HepG2 (cell line): Measurements from ENCODE around the gene PTEN. TPM values are rescaled to one million over a fixed set of nuclear protein-coding genes. Genes with fewer than 3 reads are reported as not detected.

Source experiments
- BRF2 ChIP-seq: sonication (generic); formaldehyde crosslinking; IDR thresholded peaks from 2 replicates; pipeline ENCODE4 v1.8.1; 2022; ENCODE audit warnings: mild to moderate bottlenecking, missing genetic modification reagents
- CSRNP1 ChIP-seq: sonication (generic); formaldehyde crosslinking; IDR thresholded peaks from 2 replicates; pipeline ENCODE4 v1.8.1; 2023; ENCODE audit warnings: mild to moderate bottlenecking, missing genetic modification reagents
- ETV6 ChIP-seq: sonication (generic); formaldehyde crosslinking; conservative IDR thresholded peaks from 2 replicates; pipeline ENCODE4 v1.4.0; 2020; ENCODE audit warnings: missing genetic modification reagents
- GABPB1 ChIP-seq: IDR thresholded peaks from 2 replicates; pipeline ENCODE4 v1.6.1; 2016; ENCODE audit warnings: mild to moderate bottlenecking, missing genetic modification reagents, moderate library complexity, missing compliant biosample characterization
- HNF4A ChIP-seq: sonication (generic); formaldehyde crosslinking; IDR thresholded peaks from 2 replicates; pipeline ENCODE4 v1.4.0; 2020; ENCODE audit warnings: missing genetic modification reagents
- JUN ChIP-seq: sonication (generic); formaldehyde crosslinking; IDR thresholded peaks from 2 replicates; pipeline ENCODE4 v1.4.0; 2020; ENCODE audit warnings: mild to moderate bottlenecking, missing genetic modification reagents
- LRRFIP1 ChIP-seq: sonication (generic); formaldehyde crosslinking; conservative IDR thresholded peaks from 2 replicates; pipeline ENCODE4 v1.4.0; 2020; ENCODE audit warnings: missing genetic modification reagents
- PRDM4 ChIP-seq: sonication (generic); formaldehyde crosslinking; IDR thresholded peaks from 2 replicates; pipeline ENCODE4 v1.9.0; 2021; ENCODE audit warnings: missing genetic modification reagents, borderline replicate concordance
- RARA ChIP-seq: IDR thresholded peaks from 2 replicates; pipeline ENCODE4 v1.6.1; 2016; ENCODE audit warnings: missing genetic modification reagents, missing compliant biosample characterization
- SAP130 ChIP-seq: IDR thresholded peaks from 2 replicates; pipeline ENCODE4 v1.6.1; 2016; ENCODE audit warnings: low read depth
- SRSF9 ChIP-seq: fragments of 200-400 bp; formaldehyde crosslinking; IDR thresholded peaks from 2 replicates; pipeline ENCODE4 v1.6.1; 2018; ENCODE audit warnings: borderline replicate concordance, mild to moderate bottlenecking, low read depth, low read length; ENCODE audit not compliant: insufficient read depth, poor library complexity, severe bottlenecking
- TEF ChIP-seq: sonication (generic); formaldehyde crosslinking; IDR thresholded peaks from 2 replicates; pipeline ENCODE4 v1.5.0; 2020; ENCODE audit warnings: missing genetic modification reagents
- ZNF24 ChIP-seq: fragments of 450-650 bp; IDR thresholded peaks from 2 replicates; pipeline ENCODE4 v1.6.1; 2017; ENCODE audit warnings: antibody characterized with exemption, mild to moderate bottlenecking
- ZNF432 ChIP-seq: sonication (generic); formaldehyde crosslinking; IDR thresholded peaks from 2 replicates; pipeline ENCODE4 v1.5.0; 2020; ENCODE audit warnings: missing genetic modification reagents, mild to moderate bottlenecking, borderline replicate concordance
- ZNF552 ChIP-seq: sonication (generic); formaldehyde crosslinking; IDR thresholded peaks from 2 replicates; pipeline ENCODE4 v1.9.0; 2022; ENCODE audit warnings: missing genetic modification reagents, mild to moderate bottlenecking, borderline replicate concordance
- ZNF576 ChIP-seq: sonication (generic); formaldehyde crosslinking; IDR thresholded peaks from 2 replicates; pipeline ENCODE4 v1.4.0; 2020; ENCODE audit warnings: mild to moderate bottlenecking, missing genetic modification reagents
- ZNF740 ChIP-seq: sonication (generic); formaldehyde crosslinking; IDR thresholded peaks from 2 replicates; pipeline ENCODE4 v1.4.0; 2020; ENCODE audit warnings: missing genetic modification reagents
- polyA plus RNA-seq, 8 experiments: library from polyadenylated mRNA; depleted of rRNA in 3 of 8; stranded (reverse) in 7 of 8; unstranded in 1 of 8; fragments of >200 nt; fragmentation: Illumina TruSeq in 4 of 8; extraction: Trizol in 4 of 8; gene quantifications; 2 replicates each; pipeline versions ENCODE4 v1.2.1 to v1.2.3, GENCODE V29; 2011 to 2016; ENCODE audit warnings: low read depth in 4 of 8, missing spikeins in 1 of 8, mixed read lengths in 1 of 8; ENCODE audit not compliant: insufficient read depth in 1 of 8
- total RNA-seq, 5 experiments: library from RNA; depleted of rRNA; stranded (reverse); fragments of >200 nt; fragmentation: Illumina TruSeq; extraction: Trizol; gene quantifications; 2 replicates each; pipeline ENCODE4 v1.2.3, GENCODE V29; 2016; ENCODE audit warnings: low read depth in 1 of 5

PTEN gene
- total and polyA plus RNA-seq, 2 of the 13 experiments (the other 11 are each of a cell fraction or from before 2014, with no cell fraction given): 30.3 to 61.3 TPM

- TF ChIP-seq ZNF432 (CRISPR knock-in tag): no peak
- peak; percentile 50; the same call in 1 of the 2 replicates for TF ChIP-seq ZNF740 (CRISPR knock-in tag)
- TF ChIP-seq ZNF576: no peak
- peak; percentile 69 for TF ChIP-seq BRF2 (CRISPR knock-in tag)
- no peak for TF ChIP-seq SRSF9
- TF ChIP-seq RARA: peak; percentile 63; the same call in 1 of the 2 replicates
- 0 out of 2 replicates have a peak, but pooled peaks have one; percentile 55 for TF ChIP-seq ZNF24
- TF ChIP-seq SAP130: peak; percentile 89
- TF ChIP-seq TEF (CRISPR knock-in tag): no peak
- no peak; the same call in 1 of the 2 replicates for TF ChIP-seq HNF4A (CRISPR knock-in tag)
- TF ChIP-seq ETV6 (CRISPR knock-in tag): 0 out of 2 replicates have a peak, but pooled peaks have one; percentile 54
- TF ChIP-seq JUN (CRISPR knock-in tag): peak; percentile 79
- TF ChIP-seq ZNF552 (CRISPR knock-in tag): 0 out of 2 replicates have a peak, but pooled peaks have one; percentile 27
- no peak for TF ChIP-seq CSRNP1 (CRISPR knock-in tag)
- no peak for TF ChIP-seq PRDM4 (CRISPR knock-in tag)
- TF ChIP-seq LRRFIP1 (CRISPR knock-in tag): no peak
- TF ChIP-seq GABPB1: peak; percentile 81
Measured at GRCh38 chr10:87863053-87863943, at the start of gene PTEN, which contains the start of gene KLLN (continued).
